SK-N-DZ (cell line): Measurements from ENCODE around the gene CENPVL2. TPM values are rescaled to one million over a fixed set of nuclear protein-coding genes. Genes with fewer than 3 reads are reported as not detected.
"Not testable (repeated sequence)": the region's sequence is repeated elsewhere in the genome, so short reads cannot be mapped to it uniquely, and the experiment has no call there.

Experiments used
- DNase-seq: peaks from one replicate; pipeline ENCODE4 v3.0.0-alpha.2; 2015; ENCODE audit warnings: low spot score
- polyA plus RNA-seq, 2 experiments: library from polyadenylated mRNA; depleted of rRNA; stranded (reverse); fragments of >200 nt; gene quantifications; 2 replicates each; pipeline ENCODE4 v1.2.3, GENCODE V29; 2014

The CENPVL2 gene
- 0.13 TPM in 1 of 2 replicates, not detected in the other for polyA plus RNA-seq (2014; cell fraction: cytosol; rRNA removed)
- not detected in 2 replicates for polyA plus RNA-seq (2014; cell fraction: nucleus; rRNA removed)

- DNase-seq: not testable (repeated sequence)
Measured at GRCh38 chrX:51682720-51683062, at the start of gene CENPVL2. TSS of gene CENPVL2 (minus strand) at chrX:51682831. CDS start at chrX:51682831, 0 bp downstream.

- no peak for DNase-seq
Measured at GRCh38 chrX:51728202-51728601, 45.6 kb upstream of the CENPVL2 start.

GRCh38 chrX:51712943-51713647 is 30.5 kb upstream of the CENPVL2 start:
- DNase-seq: not testable (repeated sequence)

- not testable (repeated sequence) for DNase-seq
Measured at GRCh38 chrX:51710277-51711164, 27.9 kb upstream of the CENPVL2 start, which contains the start of gene CENPVL1. TSS of gene CENPVL1 (plus strand) at chrX:51710512. CDS start at chrX:51710512, 0 bp downstream.

DNA sequence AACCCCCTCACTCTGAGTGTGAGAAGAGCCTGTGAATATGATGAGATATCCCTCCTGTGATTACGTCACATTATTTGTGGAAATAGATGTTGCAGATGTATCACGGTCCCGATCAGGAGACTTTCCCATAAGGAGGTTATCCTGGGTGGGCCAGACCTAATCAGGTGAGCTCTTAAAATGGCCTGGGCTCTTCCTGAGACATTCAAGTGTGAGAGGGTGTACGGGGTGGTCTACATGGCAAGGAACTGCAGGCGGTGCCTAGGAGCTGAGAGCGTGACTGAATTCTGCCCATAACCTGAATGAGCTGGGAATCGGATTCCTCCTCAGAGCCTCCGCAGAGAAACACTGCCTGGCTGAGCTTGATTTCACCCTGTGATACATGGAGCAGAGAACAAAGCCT is 14.8 kb upstream of the CENPVL2 start:
- no peak for DNase-seq

GRCh38 chrX:51694254-51694653 is 11.6 kb upstream of the CENPVL2 start:
- DNase-seq: no peak

- not testable (repeated sequence) for DNase-seq
Measured at GRCh38 chrX:51681808-51682719, 567 bp downstream of the CENPVL2 start.

DNA sequence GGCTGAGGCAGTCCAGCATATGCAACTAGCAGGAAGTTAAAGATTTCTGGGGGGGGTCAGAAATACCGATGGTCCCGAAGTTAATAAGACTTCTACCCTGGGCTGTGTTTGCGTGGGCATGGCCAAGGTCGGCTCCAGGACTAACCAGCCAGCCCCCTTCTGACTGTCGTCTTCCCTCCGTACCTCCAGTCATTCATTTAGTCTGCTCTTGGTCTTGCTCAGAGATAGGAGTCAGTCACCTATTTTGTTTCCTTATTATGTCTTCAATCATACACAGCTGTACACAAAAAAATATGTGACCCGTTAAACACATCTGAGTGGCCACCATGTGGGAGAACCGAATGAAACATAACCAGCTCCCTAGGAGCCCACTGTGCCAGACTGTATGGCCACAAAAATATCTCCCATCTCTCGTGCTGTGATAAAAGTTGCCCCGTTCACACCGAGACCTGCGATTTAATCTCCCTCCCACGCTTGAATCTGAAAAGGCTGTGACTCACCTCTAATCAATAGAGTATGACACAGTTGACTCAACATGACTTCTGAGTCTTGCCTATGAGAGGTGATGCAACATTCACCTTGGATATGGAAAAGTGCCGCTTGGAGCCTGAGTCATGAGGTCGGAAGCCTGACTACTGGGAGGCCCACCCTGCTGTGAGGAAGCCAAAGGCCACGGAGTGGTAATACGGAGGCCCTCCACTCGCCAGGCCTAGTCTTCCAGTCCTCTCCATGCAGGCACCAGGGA is 2.8 kb downstream of the CENPVL2 start:
- DNase-seq: not testable (repeated sequence)

GRCh38 chrX:51665981-51666380 is 16.6 kb downstream of the CENPVL2 start:
- DNase-seq: no peak

- no peak for DNase-seq
Measured at GRCh38 chrX:51643377-51643776, 39.3 kb downstream of the CENPVL2 start.

- peak; percentile 12 for DNase-seq
Measured at GRCh38 chrX:51641421-51642021, 41.1 kb downstream of the CENPVL2 start.

GRCh38 chrX:51636511-51636910 is 46.1 kb downstream of the CENPVL2 start:
- DNase-seq: not testable (repeated sequence)
